Measurements from ENCODE around the gene KRTAP4-7.

GRCh38 chr17:41082626-41083025 lies 1.3 kb upstream of the KRTAP4-7 start:
- TF ChIP-seq CTCF (IDR thresholded peaks at IDR 0.05), result no peak
- TF ChIP-seq POLR2A (IDR thresholded peaks at IDR 0.05), result no peak

All from testis (tissue), 2 donors.